Measurements from ENCODE around the gene SRGAP2B. TPM values are rescaled to one million over a fixed set of nuclear protein-coding genes. Genes with fewer than 3 reads are reported as not detected.
"Not testable (repeated sequence)": the region's sequence is repeated elsewhere in the genome, so short reads cannot be mapped to it uniquely, and the experiment has no call there.

SRGAP2B gene
- total and polyA plus RNA-seq, 2 donors from 2014 or later = 9.3 to 38.4 TPM

- H3K4me1 ChIP-seq (ENCODE audit: control insufficient read depth in 2 of 3, insufficient read depth in 2 of 3, low read depth in 1 of 3, low read length in 3 of 3); H3K4me3 ChIP-seq (ENCODE audit: low read length in 3 of 3); FAIRE-seq; DNase-seq; H3K9me3 ChIP-seq (ENCODE audit: control insufficient read depth in 2 of 3, insufficient read depth in 1 of 3, low read length in 3 of 3); H3K36me3 ChIP-seq (ENCODE audit: control insufficient read depth in 2 of 3, insufficient read depth in 3 of 3, low read length in 3 of 3); H3K27ac ChIP-seq (ENCODE audit: low read depth in 2 of 2, low read length in 2 of 2); H3K9ac ChIP-seq (ENCODE audit: low read length in 3 of 3); intact Hi-C loops (cut with DNase I); H3K27me3 ChIP-seq (ENCODE audit: control insufficient read depth, insufficient read depth, low read length): not testable (repeated sequence)
Measured at GRCh38 chr1:144931553-144931952, 163.6 kb downstream of the SRGAP2B start.

DNA sequence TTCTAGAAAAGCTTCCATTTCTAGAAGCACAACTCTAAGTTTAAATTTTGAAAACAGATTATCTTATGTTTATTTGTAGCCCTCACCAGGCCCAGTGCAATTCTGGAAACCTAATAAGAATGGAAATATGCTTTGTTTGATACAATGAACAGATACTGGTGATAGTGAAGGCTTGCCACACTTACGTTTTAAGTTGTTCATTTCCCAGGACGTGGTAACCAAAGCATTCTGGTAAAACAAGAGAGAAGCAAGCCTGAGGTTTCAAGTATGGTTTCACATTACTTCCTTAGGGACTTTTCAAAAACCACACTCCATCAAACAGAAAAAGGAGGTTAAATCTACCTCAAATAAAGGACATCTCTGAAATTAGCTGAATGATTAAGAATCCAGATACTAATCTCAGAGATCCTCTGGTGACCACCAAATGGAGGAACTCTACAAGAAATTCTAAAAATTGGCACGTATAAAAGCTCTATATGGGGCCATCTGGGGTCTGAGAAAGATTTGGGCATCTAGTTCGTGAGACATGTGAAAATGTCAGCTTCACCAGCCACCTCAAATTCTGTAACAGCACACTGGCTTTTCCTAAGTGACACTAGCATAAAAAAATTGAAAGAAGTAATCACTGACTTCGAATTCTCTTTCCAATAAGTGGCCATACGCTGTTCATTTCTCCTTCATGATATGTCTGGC is 164.9 kb downstream of the SRGAP2B start:
- FAIRE-seq; H3K9ac ChIP-seq (ENCODE audit: low read length in 3 of 3); H3K4me3 ChIP-seq (ENCODE audit: low read length in 3 of 3); H3K27me3 ChIP-seq (ENCODE audit: control insufficient read depth, insufficient read depth, low read length); H3K4me1 ChIP-seq (ENCODE audit: control insufficient read depth in 2 of 3, insufficient read depth in 2 of 3, low read depth in 1 of 3, low read length in 3 of 3); DNase-seq; intact Hi-C loops (cut with DNase I); H3K27ac ChIP-seq (ENCODE audit: low read depth in 2 of 2, low read length in 2 of 2); H3K9me3 ChIP-seq (ENCODE audit: control insufficient read depth in 2 of 3, insufficient read depth in 1 of 3, low read length in 3 of 3); H3K36me3 ChIP-seq (ENCODE audit: control insufficient read depth in 2 of 3, insufficient read depth in 3 of 3, low read length in 3 of 3): not testable (repeated sequence)

DNA sequence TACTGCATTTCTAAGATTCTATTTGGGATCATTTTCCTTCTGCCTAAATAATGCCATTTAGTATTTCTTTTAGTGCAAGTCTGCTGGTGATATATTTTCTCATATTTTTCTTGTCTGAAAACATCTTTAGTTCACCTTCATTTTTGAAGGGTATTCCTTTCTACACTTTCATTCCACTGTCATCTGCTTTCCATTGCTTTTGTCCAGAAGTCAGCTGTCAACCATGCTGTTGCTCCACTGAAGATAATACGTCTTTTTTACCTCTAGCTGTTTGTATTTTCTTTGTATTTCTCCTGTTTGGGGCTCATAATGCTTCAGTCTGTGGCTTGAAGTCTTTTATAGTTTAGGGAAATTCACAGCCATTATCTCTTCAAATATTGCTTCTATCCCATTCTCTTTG is 167.8 kb downstream of the SRGAP2B start:
- H3K9ac ChIP-seq (ENCODE audit: low read length in 3 of 3); H3K4me1 ChIP-seq (ENCODE audit: control insufficient read depth in 2 of 3, insufficient read depth in 2 of 3, low read depth in 1 of 3, low read length in 3 of 3); H3K36me3 ChIP-seq (ENCODE audit: control insufficient read depth in 2 of 3, insufficient read depth in 3 of 3, low read length in 3 of 3); H3K27ac ChIP-seq (ENCODE audit: low read depth in 2 of 2, low read length in 2 of 2); FAIRE-seq; H3K4me3 ChIP-seq (ENCODE audit: low read length in 3 of 3); intact Hi-C loops (cut with DNase I); H3K27me3 ChIP-seq (ENCODE audit: control insufficient read depth, insufficient read depth, low read length); H3K9me3 ChIP-seq (ENCODE audit: control insufficient read depth in 2 of 3, insufficient read depth in 1 of 3, low read length in 3 of 3); DNase-seq: not testable (repeated sequence)

DNA sequence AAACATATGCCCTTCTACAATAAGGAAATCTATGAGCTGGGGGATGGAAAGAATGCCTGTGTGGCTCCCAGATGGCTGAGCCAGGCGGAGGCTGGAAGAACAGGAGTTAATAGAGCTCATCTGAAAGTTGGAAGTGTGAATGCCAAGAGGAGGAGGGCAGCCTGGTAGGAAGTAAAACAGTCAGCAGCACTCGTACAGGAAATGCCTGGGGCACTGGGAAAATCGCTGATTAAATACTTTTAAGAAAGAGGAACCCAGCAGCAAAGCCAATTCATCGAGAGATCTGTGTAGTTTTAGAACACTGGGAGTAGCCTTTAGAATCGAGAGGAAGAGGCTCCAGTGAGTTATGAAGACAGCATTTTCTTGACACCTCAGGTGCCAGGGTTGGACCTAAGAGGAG is 171.5 kb downstream of the SRGAP2B start:
- intact Hi-C loops (cut with DNase I); H3K9me3 ChIP-seq (ENCODE audit: control insufficient read depth in 2 of 3, insufficient read depth in 1 of 3, low read length in 3 of 3); H3K27me3 ChIP-seq (ENCODE audit: control insufficient read depth, insufficient read depth, low read length); H3K27ac ChIP-seq (ENCODE audit: low read depth in 2 of 2, low read length in 2 of 2); FAIRE-seq; DNase-seq; H3K4me1 ChIP-seq (ENCODE audit: control insufficient read depth in 2 of 3, insufficient read depth in 2 of 3, low read depth in 1 of 3, low read length in 3 of 3); H3K4me3 ChIP-seq (ENCODE audit: low read length in 3 of 3); H3K36me3 ChIP-seq (ENCODE audit: control insufficient read depth in 2 of 3, insufficient read depth in 3 of 3, low read length in 3 of 3); H3K9ac ChIP-seq (ENCODE audit: low read length in 3 of 3): not testable (repeated sequence)

- intact Hi-C loops (cut with DNase I); H3K4me3 ChIP-seq (ENCODE audit: low read length in 3 of 3); H3K27me3 ChIP-seq (ENCODE audit: control insufficient read depth, insufficient read depth, low read length); H3K9ac ChIP-seq (ENCODE audit: low read length in 3 of 3); H3K27ac ChIP-seq (ENCODE audit: low read depth in 2 of 2, low read length in 2 of 2); FAIRE-seq; H3K4me1 ChIP-seq (ENCODE audit: control insufficient read depth in 2 of 3, insufficient read depth in 2 of 3, low read depth in 1 of 3, low read length in 3 of 3); H3K9me3 ChIP-seq (ENCODE audit: control insufficient read depth in 2 of 3, insufficient read depth in 1 of 3, low read length in 3 of 3); H3K36me3 ChIP-seq (ENCODE audit: control insufficient read depth in 2 of 3, insufficient read depth in 3 of 3, low read length in 3 of 3): not testable (repeated sequence)
- peak in 2 of 5 donors; percentile 2 to 7 for DNase-seq
Measured at GRCh38 chr1:144922785-144923184, 172.3 kb downstream of the SRGAP2B start.

GRCh38 chr1:144919106-144919505 is 176.0 kb downstream of the SRGAP2B start:
- H3K36me3 ChIP-seq (ENCODE audit: control insufficient read depth in 2 of 3, insufficient read depth in 3 of 3, low read length in 3 of 3); H3K27ac ChIP-seq (ENCODE audit: low read depth in 2 of 2, low read length in 2 of 2); H3K9ac ChIP-seq (ENCODE audit: low read length in 3 of 3); H3K4me1 ChIP-seq (ENCODE audit: control insufficient read depth in 2 of 3, insufficient read depth in 2 of 3, low read depth in 1 of 3, low read length in 3 of 3); H3K9me3 ChIP-seq (ENCODE audit: control insufficient read depth in 2 of 3, insufficient read depth in 1 of 3, low read length in 3 of 3); H3K27me3 ChIP-seq (ENCODE audit: control insufficient read depth, insufficient read depth, low read length); H3K4me3 ChIP-seq (ENCODE audit: low read length in 3 of 3); intact Hi-C loops (cut with DNase I); DNase-seq; FAIRE-seq: not testable (repeated sequence)

DNA sequence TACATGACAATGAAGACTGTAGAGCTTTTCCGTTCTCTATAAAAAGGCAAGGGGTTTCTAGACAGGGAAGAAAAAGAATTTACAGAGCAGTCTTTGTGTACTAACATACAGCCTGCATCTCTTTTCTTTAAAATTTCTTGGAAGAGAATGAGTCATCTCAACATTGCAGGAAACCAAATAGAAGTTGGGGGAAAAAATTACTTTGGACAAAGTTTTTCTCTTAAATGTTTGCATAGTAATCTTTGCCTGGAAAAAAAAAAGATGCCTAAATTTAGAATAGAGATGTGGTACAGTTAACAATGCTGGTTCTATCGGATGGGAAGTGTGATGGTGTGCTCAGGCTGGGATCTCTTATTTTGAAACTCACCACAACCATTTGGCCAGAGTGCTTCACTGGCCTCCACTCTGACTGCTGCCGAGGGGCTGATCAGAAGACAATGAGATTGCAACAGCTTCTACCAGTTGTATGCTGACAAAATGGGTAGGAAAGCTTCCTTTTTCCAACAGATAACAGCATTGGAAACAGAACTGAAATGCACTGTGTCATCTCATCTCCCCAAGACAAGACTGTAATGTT is 177.0 kb downstream of the SRGAP2B start:
- intact Hi-C loops (cut with DNase I); FAIRE-seq; H3K27ac ChIP-seq (ENCODE audit: low read depth in 2 of 2, low read length in 2 of 2); DNase-seq; H3K9ac ChIP-seq (ENCODE audit: low read length in 3 of 3); H3K9me3 ChIP-seq (ENCODE audit: control insufficient read depth in 2 of 3, insufficient read depth in 1 of 3, low read length in 3 of 3); H3K4me3 ChIP-seq (ENCODE audit: low read length in 3 of 3); H3K4me1 ChIP-seq (ENCODE audit: control insufficient read depth in 2 of 3, insufficient read depth in 2 of 3, low read depth in 1 of 3, low read length in 3 of 3); H3K27me3 ChIP-seq (ENCODE audit: control insufficient read depth, insufficient read depth, low read length); H3K36me3 ChIP-seq (ENCODE audit: control insufficient read depth in 2 of 3, insufficient read depth in 3 of 3, low read length in 3 of 3): not testable (repeated sequence)

GRCh38 chr1:144917154-144918026 is 177.7 kb downstream of the SRGAP2B start:
- intact Hi-C loops (cut with DNase I); DNase-seq; FAIRE-seq; H3K4me3 ChIP-seq (ENCODE audit: low read length in 3 of 3); H3K4me1 ChIP-seq (ENCODE audit: control insufficient read depth in 2 of 3, insufficient read depth in 2 of 3, low read depth in 1 of 3, low read length in 3 of 3); H3K27ac ChIP-seq (ENCODE audit: low read depth in 2 of 2, low read length in 2 of 2); H3K36me3 ChIP-seq (ENCODE audit: control insufficient read depth in 2 of 3, insufficient read depth in 3 of 3, low read length in 3 of 3); H3K9me3 ChIP-seq (ENCODE audit: control insufficient read depth in 2 of 3, insufficient read depth in 1 of 3, low read length in 3 of 3); H3K27me3 ChIP-seq (ENCODE audit: control insufficient read depth, insufficient read depth, low read length); H3K9ac ChIP-seq (ENCODE audit: low read length in 3 of 3): not testable (repeated sequence)

Data from kidney (tissue), 11 donors.